ENCODE results near the gene NRARP.

GRCh38 chr9:137272241-137273094 lies 29.6 kb downstream of the NRARP start:
- no peak for TF ChIP-seq EZH2phosphoT487 (IDR thresholded peaks at IDR 0.05; ENCODE audit: borderline replicate concordance, low read length)
- TF ChIP-seq CTCF (IDR thresholded peaks at IDR 0.05; ENCODE audit: low read depth, low read length, poor library complexity, severe bottlenecking) = no peak
